IMR-90 (cell line): ENCODE data around the gene ABCA7. TPM values are rescaled to one million over a fixed set of nuclear protein-coding genes. Genes with fewer than 3 reads are reported as not detected.

ENCODE experiments used
- ATAC-seq: fragments of 200-7000 bp; cut with Tn5 transposase; 2 replicates; pipeline ENCODE4 v1.9.1; 2020; ENCODE audit warnings: low read depth, mild to moderate bottlenecking, moderate library complexity
- BruUV-seq: library from RNA; stranded (reverse); fragments of 400-500 nt; replicated peaks from 2 replicates; lab custom pipeline; 2021; lab: Mats Ljungman, UMichigan
- CTCF ChIA-PET: fragments of 300-600 bp; formaldehyde crosslinking; extraction: SDS; loops from one replicate; lab custom pipeline; 2021; ENCODE audit warnings: antibody characterized with exemption; lab: Yijun Ruan, JAX
- POLR2A ChIA-PET: fragments of 300-600 bp; sonication (Branson Sonifier 250); formaldehyde crosslinking; loops from one replicate; lab custom pipeline; 2022; ENCODE audit warnings: antibody characterized with exemption; ENCODE audit not compliant: unreplicated experiment; lab: Charles Lee
- DNase-seq: peaks from one replicate; pipeline ENCODE4 v3.0.0; 2013
- H2AFZ ChIP-seq: replicated peaks from 2 replicates; pipeline ENCODE3; 2013; ENCODE audit warnings: low read length, mild to moderate bottlenecking; ENCODE audit not compliant: poor library complexity
- H2AK5ac ChIP-seq: 2 replicates; pipeline ENCODE4 v1.6.1; 2013; ENCODE audit warnings: low read depth, low read length, inconsistent platforms
- H2AK9ac ChIP-seq: replicated peaks from 2 replicates; pipeline ENCODE3; 2013; ENCODE audit warnings: mild to moderate bottlenecking, low read depth, low read length, moderate library complexity; ENCODE audit not compliant: poor library complexity
- H2BK120ac ChIP-seq: 2 replicates; pipeline ENCODE4 v1.6.1; 2013; ENCODE audit warnings: low read depth, low read length, inconsistent platforms
- H2BK15ac ChIP-seq: 3 replicates; pipeline ENCODE4 v1.6.1; 2013; ENCODE audit warnings: low read depth, low read length, inconsistent platforms
- H2BK20ac ChIP-seq: 2 replicates; pipeline ENCODE4 v1.6.1; 2013; ENCODE audit warnings: low read depth, mild to moderate bottlenecking, inconsistent platforms, low read length, moderate library complexity
- H2BK5ac ChIP-seq: 2 replicates; pipeline ENCODE4 v1.6.1; 2013; ENCODE audit warnings: mild to moderate bottlenecking, low read depth, low read length, inconsistent platforms; ENCODE audit not compliant: poor library complexity, severe bottlenecking
- H3K14ac ChIP-seq: replicated peaks from 2 replicates; pipeline ENCODE4 v1.6.1; 2013; ENCODE audit warnings: low read depth, low read length, inconsistent platforms
- H3K18ac ChIP-seq: 2 replicates; pipeline ENCODE4 v1.6.1; 2013; ENCODE audit warnings: low read depth, low read length, control low read depth
- H3K23ac ChIP-seq: 2 replicates; pipeline ENCODE4 v1.6.1; 2013; ENCODE audit warnings: low read depth, low read length, inconsistent platforms
- H3K27ac ChIP-seq: 2 replicates; pipeline ENCODE4 v1.5.1; 2013; ENCODE audit warnings: mild to moderate bottlenecking, control low read depth, low read length; ENCODE audit not compliant: insufficient read depth
- H3K27me3 ChIP-seq: 2 replicates; pipeline ENCODE4 v1.6.1; 2013; ENCODE audit warnings: low read length; ENCODE audit not compliant: control insufficient read depth, insufficient read depth
- H3K36me3 ChIP-seq: 2 replicates; pipeline ENCODE4 v1.6.1; 2013; ENCODE audit warnings: low read length, mixed read lengths; ENCODE audit not compliant: control insufficient read depth, insufficient read depth
- H3K4ac ChIP-seq: 2 replicates; pipeline ENCODE4 v1.6.1; 2013; ENCODE audit warnings: low read depth, low read length, inconsistent platforms
- H3K4me1 ChIP-seq: 2 replicates; pipeline ENCODE4 v1.6.1; 2013; ENCODE audit warnings: low read length, mixed read lengths; ENCODE audit not compliant: control insufficient read depth, insufficient read depth
- H3K4me2 ChIP-seq: 2 replicates; pipeline ENCODE4 v1.6.1; 2013; ENCODE audit warnings: low read depth, mild to moderate bottlenecking, control low read depth, low read length, moderate library complexity
- H3K4me3 ChIP-seq: 2 replicates; pipeline ENCODE4 v1.5.1; 2013; ENCODE audit warnings: low read depth, mild to moderate bottlenecking, control low read depth, low read length, moderate library complexity; ENCODE audit not compliant: insufficient read depth
- H3K56ac ChIP-seq: 2 replicates; pipeline ENCODE4 v1.6.1; 2013; ENCODE audit warnings: low read length, inconsistent platforms; ENCODE audit not compliant: insufficient read depth; ENCODE audit errors: extremely low read depth
- H3K79me1 ChIP-seq, 2 experiments: 2 replicates each; pipeline ENCODE4 v1.6.1; 2013; ENCODE audit warnings: low read length in 2 of 2, inconsistent platforms in 1 of 2, low read depth in 1 of 2
- H3K9ac ChIP-seq: 2 replicates; pipeline ENCODE4 v1.6.1; 2013; ENCODE audit warnings: low read depth, low read length, control low read depth
- H3K9me1 ChIP-seq: 2 replicates; pipeline ENCODE4 v1.6.1; 2013; ENCODE audit warnings: low read length, inconsistent platforms; ENCODE audit not compliant: insufficient read depth
- H3K9me3 ChIP-seq: 2 replicates; pipeline ENCODE4 v1.6.1; 2013; ENCODE audit warnings: low read length; ENCODE audit not compliant: control insufficient read depth, insufficient read depth
- H4K20me1 ChIP-seq: 2 replicates; pipeline ENCODE4 v1.6.1; 2013; ENCODE audit warnings: low read length, inconsistent platforms; ENCODE audit not compliant: insufficient read depth
- H4K5ac ChIP-seq: 2 replicates; pipeline ENCODE4 v1.6.1; 2013; ENCODE audit warnings: mild to moderate bottlenecking, low read depth, low read length, control low read depth
- H4K8ac ChIP-seq, 2 experiments: 2 replicates each; pipeline ENCODE4 v1.6.1; 2013; ENCODE audit warnings: low read depth in 2 of 2, low read length in 2 of 2, control low read depth in 1 of 2, inconsistent platforms in 1 of 2
- H4K91ac ChIP-seq: 2 replicates; pipeline ENCODE4 v1.6.1; 2013; ENCODE audit warnings: low read depth, low read length, inconsistent platforms; ENCODE audit not compliant: insufficient read depth
- BHLHE40 ChIP-seq: fragments of 150-350 bp; IDR thresholded peaks from 2 replicates; pipeline ENCODE4 v1.6.1; 2016; ENCODE audit warnings: mild to moderate bottlenecking, low read depth, low read length
- ELK1 ChIP-seq: fragments of 150-350 bp; IDR thresholded peaks from 2 replicates; pipeline ENCODE4 v1.6.1; 2016; ENCODE audit warnings: low read depth, mild to moderate bottlenecking, low read length, moderate library complexity, borderline replicate concordance
- FOS ChIP-seq: fragments of 150-350 bp; IDR thresholded peaks from 2 replicates; pipeline ENCODE4 v1.6.1; 2016; ENCODE audit warnings: low read depth, low read length
- MAZ ChIP-seq: IDR thresholded peaks from 2 replicates; pipeline ENCODE4 v1.6.1; 2012; ENCODE audit warnings: low read depth, mild to moderate bottlenecking, low read length, improper control_type of control experiment, moderate library complexity, borderline replicate concordance
- MXI1 ChIP-seq: IDR thresholded peaks from 2 replicates; pipeline ENCODE4 v1.6.1; 2012; ENCODE audit warnings: low read depth, mild to moderate bottlenecking, low read length, moderate library complexity, borderline replicate concordance
- NFE2L2 ChIP-seq: fragments of 150-350 bp; IDR thresholded peaks from 2 replicates; pipeline ENCODE4 v1.6.1; 2016; ENCODE audit warnings: low read depth, mild to moderate bottlenecking, low read length
- POLR2A ChIP-seq: IDR thresholded peaks from 2 replicates; pipeline ENCODE4 v1.6.1; 2012; ENCODE audit warnings: mild to moderate bottlenecking, low read depth, low read length
- SMC3 ChIP-seq: fragments of 150-350 bp; IDR thresholded peaks from 2 replicates; pipeline ENCODE4 v1.6.1; 2016; ENCODE audit warnings: low read depth, mild to moderate bottlenecking, antibody characterized with exemption, low read length, moderate library complexity
- WGBS, 2 experiments: methylation state at CpG; one replicate each; pipeline versions ENCODE4 v1.1.5 to v1.1.7; 2013; ENCODE audit warnings: missing lambda C conversion rate in 2 of 2; ENCODE audit not compliant: insufficient read length in 1 of 2; ENCODE audit errors: extremely low coverage in 2 of 2; 5-methylcytosine and 5-hydroxymethylcytosine counted together
- dilution Hi-C: fragments of 300-500 bp; cut with HindIII; formaldehyde crosslinking; loops from one replicate; pipeline ENCODE4 v1.14.3; 2018; ENCODE audit warnings: low sequenced_read_pairs; ENCODE audit not compliant: unreplicated experiment
- in situ Hi-C: fragments of 300-500 bp; cut with MboI; formaldehyde crosslinking; loops from 3 replicates; pipeline ENCODE4 v1.14.3; 2019; ENCODE audit warnings: low sequenced_read_pairs, inconsistent platforms, mixed read lengths
- intact Hi-C: fragments of 100-400 bp; cut with micrococcal nuclease; formaldehyde crosslinking; loops from 2 replicates; pipeline ENCODE4 v1.10.0; 2022
- polyA plus RNA-seq, 3 experiments: library from polyadenylated mRNA; depleted of rRNA; stranded (reverse); fragments of >200 nt; gene quantifications; 2 replicates each; pipeline ENCODE4 v1.2.3, GENCODE V29; 2012; ENCODE audit warnings: low replicate concordance in 1 of 3
- total RNA-seq: library from RNA; depleted of rRNA; stranded (reverse); fragments of >200 nt; gene quantifications from 2 replicates; pipeline ENCODE4 v1.2.3, GENCODE V29; 2012
- TF ChIP-seq, protein P1 (sequence below): fragments of 150-350 bp; IDR thresholded peaks from 2 replicates; pipeline ENCODE4 v1.6.1; 2017; ENCODE audit warnings: mild to moderate bottlenecking, antibody characterized with exemption, low read length, low read depth

ABCA7 gene
- total and polyA plus RNA-seq, 2 of the 4 experiments (the other 2 are of a cell fraction), result 0.36 to 3.3 TPM

DNA sequence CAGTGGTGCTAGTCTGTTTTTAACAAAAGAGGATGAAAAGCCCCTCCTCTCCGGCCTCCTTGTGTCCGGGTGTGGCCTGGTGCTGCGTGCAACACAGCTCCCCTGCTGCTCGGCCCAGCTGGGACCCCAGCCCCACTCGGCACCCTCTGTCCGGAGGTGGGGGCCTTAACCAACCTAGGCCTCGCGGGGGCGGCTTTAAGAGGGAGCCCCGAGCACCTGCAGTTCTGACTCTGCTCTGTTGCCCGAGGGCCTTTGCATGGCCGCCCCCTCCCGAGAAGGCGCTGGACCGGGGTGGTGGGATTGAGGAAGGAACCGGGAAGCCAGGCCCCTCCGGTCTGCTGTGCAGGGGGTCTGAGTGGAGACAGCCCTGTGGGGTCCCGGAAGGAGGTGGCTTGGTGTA lies 45.4 kb upstream of the ABCA7 start:
- H3K14ac ChIP-seq, result no peak overlapping the region
- no peak overlapping the region for H2AFZ ChIP-seq
- dilution Hi-C loops (no loop called here), intact Hi-C loops (no loop called here), in situ Hi-C loops (no loop called here)
- H4K8ac ChIP-seq, result no peak overlapping the region
- H3K9me3 ChIP-seq, result no peaks in the 10 kb centered on the region
- no peak overlapping the region for H2BK15ac ChIP-seq
- H3K9ac ChIP-seq, result no peak overlapping the region
- 0 out of 2 replicates have a peak, but pooled peaks cover 6% of the 10 kb centered on the region for H4K20me1 ChIP-seq
- no peak overlapping the region for H3K56ac ChIP-seq
- no peak overlapping the region for H2BK120ac ChIP-seq
- no peak overlapping the region for H3K18ac ChIP-seq
- H4K5ac ChIP-seq, result no peak overlapping the region
- no peaks in the 10 kb centered on the region; a peak in 1 of 4 replicates for H3K79me1 ChIP-seq
- CTCF ChIA-PET, result no interaction called here
- DNase-seq, result no peak
- no peak for ATAC-seq
- H3K4me3 ChIP-seq, result no peak overlapping the region
- POLR2A ChIA-PET, result no interaction called here
- H3K27ac ChIP-seq, result no peak overlapping the region
- no peak overlapping the region for H4K91ac ChIP-seq
- H3K27me3 ChIP-seq, result peaks cover 33% of the 10 kb centered on the region
- peaks cover 5% of the 10 kb centered on the region for H3K4me1 ChIP-seq
- 93% methylated on average over 10 of the region's 18 CpGs; no CpG with 5 or more reads in 1 of the 2 experiments for WGBS, 2 experiments
- H3K4ac ChIP-seq, result no peak overlapping the region
- peaks cover 31% of the 10 kb centered on the region for H3K36me3 ChIP-seq
- BruUV-seq, result no TSS peak
- H2BK20ac ChIP-seq, result no peak overlapping the region
- no peak overlapping the region for H3K23ac ChIP-seq
- no peak overlapping the region for H2BK5ac ChIP-seq
- H3K9me1 ChIP-seq, result no peaks in the 10 kb centered on the region
- H2AK9ac ChIP-seq, result no peak overlapping the region
- H2AK5ac ChIP-seq, result no peak overlapping the region
- H3K4me2 ChIP-seq, result no peak overlapping the region
- TF ChIP-seq BHLHE40 (no peak), NFE2L2 (no peak), POLR2A (no peak), ELK1 (no peak), MXI1 (no peak), SMC3 (no peak), MAZ (no peak), FOS (no peak)
- TF ChIP-seq, protein P1, sequence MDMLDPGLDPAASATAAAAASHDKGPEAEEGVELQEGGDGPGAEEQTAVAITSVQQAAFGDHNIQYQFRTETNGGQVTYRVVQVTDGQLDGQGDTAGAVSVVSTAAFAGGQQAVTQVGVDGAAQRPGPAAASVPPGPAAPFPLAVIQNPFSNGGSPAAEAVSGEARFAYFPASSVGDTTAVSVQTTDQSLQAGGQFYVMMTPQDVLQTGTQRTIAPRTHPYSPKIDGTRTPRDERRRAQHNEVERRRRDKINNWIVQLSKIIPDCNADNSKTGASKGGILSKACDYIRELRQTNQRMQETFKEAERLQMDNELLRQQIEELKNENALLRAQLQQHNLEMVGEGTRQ, result no peak
